ENCODE measurements around the gene TNNI2.

GRCh38 chr11:1889941-1890855 is 51.4 kb downstream of the TNNI2 start:
- TF ChIP-seq CTCF (IDR thresholded peaks at IDR 0.05) (no peak), POLR2A (IDR thresholded peaks at IDR 0.05) (no peak)

All from suprapubic skin (tissue), 3 donors.